HEK293 (cell line): ENCODE measurements around the gene GLYATL3.

Experiments used
- CTCF ChIP-seq: fragments of 450-650 bp; formaldehyde crosslinking; IDR thresholded peaks from 2 replicates; pipeline ENCODE4 v1.5.1; 2016; ENCODE audit warnings: missing biosample characterization, missing genetic modification characterization
- REST ChIP-seq: fragments of 450-650 bp; formaldehyde crosslinking; IDR thresholded peaks from 2 replicates; pipeline ENCODE4 v1.5.1; 2016; ENCODE audit warnings: missing biosample characterization, missing genetic modification characterization
- TCF7L2 ChIP-seq: IDR thresholded peaks from 2 replicates; pipeline ENCODE4 v1.6.1; 2011; ENCODE audit warnings: low read depth, mild to moderate bottlenecking, inconsistent platforms, low read length, moderate library complexity, borderline replicate concordance
- ZFP3 ChIP-seq: fragments of 450-650 bp; formaldehyde crosslinking; IDR thresholded peaks from 2 replicates; pipeline ENCODE4 v1.5.1; 2016; ENCODE audit warnings: low read depth, missing biosample characterization, missing genetic modification characterization
- ZNF24 ChIP-seq: fragments of 450-650 bp; formaldehyde crosslinking; IDR thresholded peaks from 2 replicates; pipeline ENCODE4 v1.5.1; 2016; ENCODE audit warnings: missing biosample characterization, missing genetic modification characterization
- ZNF76 ChIP-seq: fragments of 450-650 bp; formaldehyde crosslinking; IDR thresholded peaks from 2 replicates; pipeline ENCODE4; 2016; ENCODE audit warnings: low read depth, missing biosample characterization, missing genetic modification characterization, borderline replicate concordance
- ZSCAN18 ChIP-seq: fragments of 450-650 bp; formaldehyde crosslinking; IDR thresholded peaks from 2 replicates; pipeline ENCODE4 v1.5.1; 2016; ENCODE audit warnings: missing biosample characterization, missing genetic modification characterization
- ZSCAN5A ChIP-seq: fragments of 450-650 bp; formaldehyde crosslinking; IDR thresholded peaks from 2 replicates; pipeline ENCODE4 v1.5.1; 2016; ENCODE audit warnings: missing biosample characterization, missing genetic modification characterization

- TF ChIP-seq ZNF24 (tag by site-specific recombination) (no peak), TCF7L2 (no peak), ZNF76 (tag by site-specific recombination) (no peak), ZFP3 (no peak), CTCF (no peak), ZSCAN5A (no peak), ZSCAN18 (tag by site-specific recombination) (no peak), REST (tag by site-specific recombination) (no peak)
Measured at GRCh38 chr6:49462071-49462470, 37.7 kb upstream of the GLYATL3 start.
